Left forelimb (tissue), 1 donor: ENCODE data around the gene FBN1.

Experiments used
- DNase-seq: peaks from one replicate; pipeline ENCODE4 v3.0.0-alpha.2; 2018; ENCODE audit warnings: low spot score

The FBN1 gene

DNA sequence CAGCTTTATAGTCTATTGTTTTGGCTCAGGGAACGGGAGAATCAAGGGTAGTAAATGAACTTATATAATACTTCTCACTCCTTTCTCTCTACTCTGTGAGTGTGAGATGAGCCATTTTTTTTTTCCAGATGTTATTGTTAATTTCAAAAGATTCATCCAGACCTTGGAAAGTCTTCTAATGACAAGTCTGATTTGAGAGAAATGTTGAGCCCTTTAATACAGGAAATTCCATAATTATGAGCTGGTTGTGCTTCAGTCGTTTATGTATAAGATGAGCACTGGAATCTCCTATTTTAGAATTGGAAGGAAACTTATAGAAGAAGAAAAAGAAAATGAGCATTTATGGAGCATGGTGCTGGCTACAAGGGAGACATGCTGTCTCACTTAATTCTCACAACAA, 92.0 kb downstream of the FBN1 start:
- no peak for DNase-seq

DNA sequence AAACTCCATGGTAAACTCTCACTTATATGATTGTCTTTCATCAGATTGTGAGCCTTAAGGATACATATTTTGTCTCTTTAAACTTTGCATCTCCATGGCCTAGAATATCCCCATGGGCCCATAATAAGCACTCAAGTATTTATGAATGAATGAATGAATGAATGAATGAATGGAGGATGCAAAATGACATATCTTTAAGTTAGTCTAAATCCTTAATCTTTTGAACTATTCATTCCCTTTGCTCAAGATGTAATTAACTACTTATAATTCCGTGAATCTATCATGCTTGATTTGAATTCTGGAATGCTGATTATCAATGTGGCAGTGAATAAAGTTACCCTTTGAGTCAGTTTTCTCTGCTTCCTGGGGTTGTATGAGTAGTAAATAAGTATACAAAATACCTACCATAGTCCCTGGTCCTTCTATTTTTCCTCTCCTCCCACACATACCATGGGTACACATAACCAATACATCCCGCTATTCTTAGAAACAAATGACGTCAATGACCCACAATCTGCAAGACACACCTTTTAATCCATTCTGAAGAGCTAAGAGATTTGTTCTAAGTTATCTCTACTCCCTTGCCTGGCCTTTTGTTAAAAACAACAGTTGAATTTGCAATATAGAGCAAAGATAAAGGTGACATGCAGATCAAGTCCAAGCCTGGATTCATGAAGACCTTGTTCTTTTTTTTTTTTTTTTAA, 94.5 kb downstream of the FBN1 start:
- DNase-seq = no peak

DNA sequence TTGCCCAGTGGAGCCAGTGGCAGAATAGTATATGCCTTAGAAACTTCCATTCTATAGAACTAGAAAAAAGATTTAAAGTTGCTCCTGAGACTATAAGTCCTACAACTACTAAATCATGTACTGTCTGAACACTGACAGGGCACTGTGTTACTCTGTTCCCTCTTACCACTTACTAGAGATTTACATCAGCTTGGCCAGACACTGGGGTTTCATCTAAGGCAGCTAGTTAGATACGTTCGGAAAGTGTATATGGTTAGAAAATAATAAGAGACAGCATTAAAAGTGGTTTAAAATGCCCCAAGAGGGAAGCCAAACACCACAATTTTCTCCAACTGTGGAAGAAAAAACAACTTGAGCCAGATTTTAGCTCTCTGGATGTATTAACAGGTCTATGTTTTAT, 97.1 kb downstream of the FBN1 start:
- no peak for DNase-seq

DNA sequence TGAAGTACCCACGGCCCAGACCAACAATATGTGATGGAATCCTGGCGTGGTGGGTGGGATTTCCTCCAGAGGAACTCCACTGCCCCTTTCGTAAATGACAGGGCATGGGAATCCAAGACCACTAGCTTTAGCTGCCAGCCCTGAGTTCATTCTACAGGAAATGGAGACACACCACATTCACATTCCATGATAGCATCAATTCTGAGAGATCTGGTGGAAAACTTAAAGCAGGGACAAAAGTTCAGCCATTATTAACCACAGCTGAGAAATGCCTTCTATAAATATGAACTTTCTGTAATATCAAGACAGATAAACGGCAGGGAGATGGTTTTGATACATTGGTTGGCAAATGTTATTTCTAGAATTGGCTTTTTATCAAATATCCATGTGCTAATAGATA, 98.2 kb downstream of the FBN1 start:
- no peak for DNase-seq

DNA sequence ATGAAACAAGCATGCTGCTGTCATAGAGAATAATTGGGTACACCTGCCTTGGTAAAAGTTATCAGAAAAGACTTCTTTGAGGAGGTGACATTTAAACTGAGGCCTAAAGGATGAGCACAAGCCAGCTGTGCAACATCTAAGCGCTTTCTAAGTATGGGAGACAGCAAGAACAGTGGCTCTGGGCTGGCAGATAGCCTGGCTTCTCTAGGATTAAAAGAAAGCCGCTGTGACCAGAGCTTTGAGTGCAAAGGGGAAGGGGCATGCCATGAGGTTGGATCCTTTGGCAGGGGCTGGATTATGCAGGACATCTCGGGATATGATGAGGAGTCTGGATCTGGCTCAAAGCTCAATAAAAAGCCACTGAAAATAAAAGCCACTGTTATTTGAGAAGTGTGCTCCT, 99.2 kb downstream of the FBN1 start:
- DNase-seq = no peak

DNA sequence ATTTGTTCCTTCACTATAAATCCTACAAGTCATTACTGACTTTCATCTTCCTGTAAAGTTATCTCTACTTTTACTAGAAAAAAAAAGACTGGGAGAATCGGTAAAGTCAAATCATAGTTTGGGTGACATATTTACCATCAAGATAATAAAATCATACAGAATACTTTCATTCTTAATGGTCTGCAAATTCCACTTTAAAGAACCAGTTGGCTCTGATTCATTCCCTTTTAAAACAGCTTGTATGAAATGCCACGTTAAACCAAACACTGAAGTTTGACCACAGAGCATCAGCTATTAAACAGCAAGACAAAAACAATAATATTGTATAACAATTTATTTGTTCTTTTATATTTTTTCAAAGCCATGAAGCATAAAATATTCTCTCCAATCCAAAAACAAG, 100.7 kb downstream of the FBN1 start:
- no peak for DNase-seq

DNA sequence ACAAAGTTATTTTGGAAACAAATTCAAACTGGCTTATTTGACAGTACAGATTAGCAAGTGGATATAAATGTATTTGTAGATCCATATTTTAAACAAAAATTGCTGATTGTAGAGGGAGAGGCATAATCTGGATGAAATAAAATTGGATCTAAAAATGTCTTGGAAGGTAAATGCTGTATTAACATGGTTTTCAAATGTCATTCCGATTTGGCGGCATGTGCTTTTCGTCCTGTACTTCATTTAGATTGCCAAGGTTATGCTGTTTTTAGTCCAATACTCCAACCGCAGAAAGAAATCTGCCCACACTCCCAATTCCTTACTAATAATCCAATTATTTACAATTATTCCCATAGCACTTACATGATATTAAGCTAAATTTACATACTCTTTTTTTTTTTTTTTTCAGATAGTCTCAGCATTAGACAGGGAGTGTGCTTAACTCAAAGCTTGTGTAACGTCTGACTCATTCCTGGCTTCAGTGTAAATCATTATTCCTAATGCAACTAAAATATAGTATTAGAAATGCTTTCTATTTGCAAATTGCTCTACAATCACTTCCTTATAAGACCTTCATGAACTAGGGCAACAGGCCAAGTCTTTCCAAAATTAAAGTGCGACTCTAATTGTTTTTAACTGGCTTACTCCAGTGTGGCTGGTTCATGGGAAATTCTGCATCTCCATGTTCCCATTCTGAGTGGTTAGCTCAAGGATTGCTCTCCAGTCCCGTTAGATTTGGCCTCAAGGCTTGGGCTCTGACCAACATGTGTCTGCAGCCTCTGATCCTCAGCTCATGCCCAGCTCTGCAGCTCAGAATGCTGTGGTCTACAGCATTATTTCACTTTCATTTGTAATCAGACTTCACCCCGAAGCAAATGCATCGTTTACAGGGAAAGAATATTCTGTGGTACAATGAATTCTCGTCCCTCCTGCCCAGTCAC, 103.9 kb downstream of the FBN1 start:
- no peak for DNase-seq

DNA sequence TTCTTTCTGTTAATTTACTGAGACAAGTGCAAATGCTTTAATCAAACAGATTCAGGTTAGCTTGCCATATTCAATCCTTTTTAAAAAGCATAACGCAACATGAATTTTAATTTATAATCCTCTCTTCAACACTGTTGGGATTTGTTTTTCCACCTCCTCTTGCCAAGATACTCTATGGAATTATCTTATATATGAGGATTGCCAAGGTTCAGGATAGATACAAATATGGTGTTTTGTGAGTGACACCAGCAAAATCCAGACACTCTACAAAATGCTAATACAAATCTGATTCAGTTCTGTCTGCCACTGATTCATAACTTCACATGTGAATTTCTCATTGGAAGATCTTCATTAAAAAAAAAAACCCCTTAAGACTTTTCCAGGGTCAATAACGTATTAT, 104.8 kb downstream of the FBN1 start:
- no peak for DNase-seq

DNA sequence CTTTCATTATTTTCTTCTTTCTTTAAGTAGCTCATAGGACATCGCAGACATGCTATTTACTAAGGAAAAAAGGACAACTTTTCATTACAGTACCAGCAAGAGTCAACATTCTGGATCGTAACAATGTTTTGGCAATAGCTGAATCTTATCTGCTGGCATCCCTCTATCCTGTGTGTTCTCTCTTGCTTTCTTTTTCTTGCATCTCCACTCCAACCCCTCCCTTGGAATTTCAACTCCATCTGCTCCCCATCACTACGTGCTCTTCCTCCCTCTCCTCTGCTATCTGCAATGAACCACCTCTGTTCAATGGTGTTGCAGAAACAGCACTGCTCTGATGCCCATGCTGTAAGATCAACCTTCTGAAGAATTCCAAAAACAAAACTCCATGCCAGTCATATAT, 106.6 kb downstream of the FBN1 start:
- DNase-seq = no peak

DNA sequence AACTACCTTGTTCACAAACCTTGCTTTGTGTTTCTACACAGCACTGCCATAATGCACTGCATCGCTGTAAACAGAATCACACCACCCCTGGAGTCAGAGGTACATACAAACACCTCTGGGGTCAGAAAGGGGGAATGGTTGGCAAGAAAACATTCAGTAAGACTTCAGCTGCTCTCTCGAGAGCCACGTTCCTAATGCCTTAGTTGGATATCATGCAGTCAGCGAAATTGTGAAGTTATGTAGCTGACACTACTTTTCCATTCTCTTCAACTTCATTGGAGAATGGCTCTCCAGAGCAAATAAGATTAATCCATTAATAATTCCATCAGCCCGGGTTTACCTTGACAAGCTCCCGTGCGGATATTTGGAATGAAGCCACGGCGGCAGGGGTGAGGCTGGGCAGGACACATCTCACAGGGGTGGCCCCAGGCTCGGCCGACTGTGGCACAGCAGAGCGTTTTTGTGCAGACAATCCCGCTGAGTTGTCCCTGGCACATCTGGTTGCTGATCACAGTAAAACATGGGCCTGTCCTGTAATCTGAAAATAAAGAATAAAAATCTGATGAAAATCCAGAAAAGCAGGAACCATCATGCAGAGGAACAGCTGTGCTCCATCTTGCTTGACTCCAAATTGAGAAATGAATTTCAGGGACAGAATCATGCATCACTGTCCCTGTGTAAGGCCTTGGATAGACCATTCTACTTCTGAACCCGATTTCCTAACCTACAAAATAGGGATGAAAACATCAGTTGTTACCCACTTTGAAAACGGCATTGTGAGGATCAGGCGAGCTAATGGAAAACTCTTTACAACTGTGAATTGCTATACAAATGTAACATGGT, 108.0 kb downstream of the FBN1 start:
- no peak for DNase-seq

DNA sequence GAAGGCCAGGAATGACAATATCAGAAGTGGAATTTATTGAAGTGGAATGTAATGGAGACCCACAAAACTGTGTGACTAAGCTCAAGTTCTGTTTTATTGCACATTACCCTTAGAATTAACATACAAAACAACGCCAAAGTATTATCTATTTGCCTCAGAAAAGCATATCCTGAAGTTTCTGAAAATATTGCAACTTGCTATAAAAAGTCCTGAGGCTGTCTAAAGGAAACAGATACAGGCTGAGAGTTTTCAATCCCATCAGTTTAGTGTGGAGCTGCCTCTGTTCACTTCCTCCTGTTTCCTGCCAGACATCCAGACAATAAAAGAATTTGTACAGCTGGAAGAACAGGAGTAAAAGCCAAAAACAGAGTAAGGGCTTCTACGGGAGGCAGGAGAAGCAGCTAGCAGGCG, 108.8 kb downstream of the FBN1 start:
- DNase-seq = no peak

DNA sequence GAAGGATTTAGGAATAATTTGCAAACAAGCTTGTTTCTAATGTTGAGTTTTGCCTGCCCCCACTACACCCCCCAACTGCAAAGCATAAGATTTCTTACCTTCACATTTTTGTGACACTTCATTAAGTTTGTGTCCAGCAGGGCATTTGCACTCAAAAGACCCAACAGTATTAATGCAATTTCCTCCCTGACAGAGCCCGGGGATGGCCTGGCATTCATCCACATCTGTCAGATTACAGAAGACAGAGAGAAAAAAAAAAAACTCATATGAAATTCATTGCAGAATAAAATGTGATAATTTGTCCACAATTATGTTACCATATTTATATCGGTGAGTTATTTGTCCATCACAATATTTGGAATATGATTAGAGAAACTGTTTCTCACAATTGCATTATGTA, 111.5 kb downstream of the FBN1 start:
- no peak for DNase-seq

DNA sequence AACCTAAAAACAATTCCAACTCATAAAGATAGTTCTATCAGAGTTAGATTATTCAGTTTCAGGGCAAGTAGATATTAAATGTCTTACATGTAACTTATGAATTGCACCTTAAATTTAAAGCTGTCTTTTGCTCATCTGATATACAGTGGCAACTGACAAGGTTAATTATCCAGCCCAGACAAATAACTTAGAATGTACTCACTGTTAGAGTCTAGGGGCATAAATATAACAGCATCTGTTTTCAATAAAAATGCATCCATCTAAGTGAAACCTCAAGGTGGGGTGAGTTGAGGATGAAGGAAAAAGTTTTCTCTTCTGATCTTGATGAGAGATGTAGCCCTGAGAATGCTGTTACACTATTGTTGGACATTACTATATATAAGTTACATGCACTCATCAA, 112.6 kb downstream of the FBN1 start:
- no peak for DNase-seq

DNA sequence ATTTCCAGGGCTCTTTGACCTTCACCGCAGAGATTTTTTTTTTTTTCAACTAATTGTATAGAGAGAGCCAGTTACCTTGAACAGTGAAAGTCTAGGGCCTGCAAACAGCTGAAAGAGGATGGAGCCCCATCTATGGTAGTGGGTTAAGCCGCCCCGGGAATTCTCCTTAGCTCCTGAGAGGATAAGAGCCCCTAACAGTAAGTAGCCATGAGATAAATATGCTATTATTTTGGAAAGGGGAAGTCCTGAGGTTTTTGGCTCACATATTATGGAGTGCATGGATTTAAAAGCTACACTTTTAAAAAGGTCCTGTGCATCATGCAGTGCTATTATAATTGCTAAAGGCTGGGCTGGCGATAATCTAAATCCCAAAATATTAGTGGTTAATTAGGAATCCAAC, 115.0 kb downstream of the FBN1 start:
- no peak for DNase-seq

DNA sequence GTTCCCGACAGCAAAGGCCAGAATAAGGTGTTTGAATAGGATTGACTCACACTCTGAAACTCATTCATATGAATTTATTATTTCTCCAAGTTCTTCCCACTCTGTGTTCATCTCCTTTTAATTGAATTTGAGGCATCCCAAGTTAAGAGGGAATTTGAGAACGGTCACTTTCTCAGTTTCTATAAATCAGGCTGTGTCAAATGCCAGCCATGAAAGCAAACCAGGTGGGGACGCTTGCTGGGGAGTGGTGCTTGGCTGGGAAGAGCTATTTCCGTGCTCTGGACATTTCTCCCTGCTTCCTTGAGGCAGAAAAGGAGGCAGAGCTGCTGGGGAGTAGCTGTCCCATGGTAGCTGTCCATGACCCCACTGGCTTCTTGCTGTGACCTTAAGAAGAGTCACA, 116.6 kb downstream of the FBN1 start:
- DNase-seq = no peak

DNA sequence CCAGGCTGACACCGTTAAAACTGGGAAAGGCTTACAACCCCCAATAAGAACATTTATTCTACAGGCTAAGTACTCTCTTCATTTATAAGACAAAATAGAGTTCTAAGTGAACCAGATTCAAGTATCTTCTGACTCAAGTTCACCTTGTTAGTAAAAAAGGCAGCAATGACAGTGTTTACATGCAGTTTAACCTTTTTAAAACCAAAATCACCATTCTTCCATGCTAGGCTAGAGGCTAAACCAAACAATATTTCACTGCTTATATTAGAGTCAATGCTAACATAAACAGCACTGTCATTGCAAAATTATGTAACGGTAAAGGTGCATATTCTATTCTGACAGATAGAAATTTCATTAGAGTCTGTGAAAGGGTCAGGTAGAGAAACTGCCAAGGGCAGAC, 118.0 kb downstream of the FBN1 start:
- DNase-seq = no peak

DNA sequence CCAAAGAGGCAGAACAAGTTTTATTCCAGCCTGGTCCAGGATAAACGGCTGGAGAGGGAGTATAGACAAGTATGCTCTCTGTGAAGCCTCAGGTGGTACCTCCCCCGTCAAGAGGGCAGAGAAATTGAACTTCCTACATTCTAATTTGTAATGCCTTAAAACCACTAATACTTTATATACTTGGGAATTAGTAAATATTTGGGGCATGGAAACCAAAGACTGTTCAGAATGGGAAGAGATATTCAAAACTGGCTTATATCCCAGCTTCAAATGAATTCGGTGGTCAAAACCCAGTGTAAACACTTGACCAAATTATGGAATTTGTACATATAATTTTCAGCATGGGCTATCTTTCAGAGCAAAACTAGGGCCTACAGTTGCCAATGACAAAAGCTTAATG, 122.6 kb downstream of the FBN1 start:
- DNase-seq = no peak

DNA sequence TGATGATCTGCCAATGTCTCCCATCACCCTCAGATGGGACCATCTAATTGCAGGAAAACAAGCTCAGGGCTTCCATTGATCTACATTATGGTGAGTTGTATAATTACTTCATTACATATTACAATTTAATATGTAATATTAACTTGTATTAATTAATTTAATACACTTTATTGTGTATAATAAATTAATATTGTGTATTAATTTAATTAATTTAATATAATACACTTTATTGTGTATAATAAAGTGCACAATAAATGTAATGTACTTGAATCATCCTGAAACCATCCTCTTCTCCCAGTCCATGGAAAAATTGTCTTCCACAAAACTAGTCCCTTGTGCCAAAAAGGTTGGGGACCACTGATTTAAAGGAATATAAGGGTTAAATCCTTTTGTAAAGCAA, 123.4 kb downstream of the FBN1 start:
- no peak for DNase-seq

DNA sequence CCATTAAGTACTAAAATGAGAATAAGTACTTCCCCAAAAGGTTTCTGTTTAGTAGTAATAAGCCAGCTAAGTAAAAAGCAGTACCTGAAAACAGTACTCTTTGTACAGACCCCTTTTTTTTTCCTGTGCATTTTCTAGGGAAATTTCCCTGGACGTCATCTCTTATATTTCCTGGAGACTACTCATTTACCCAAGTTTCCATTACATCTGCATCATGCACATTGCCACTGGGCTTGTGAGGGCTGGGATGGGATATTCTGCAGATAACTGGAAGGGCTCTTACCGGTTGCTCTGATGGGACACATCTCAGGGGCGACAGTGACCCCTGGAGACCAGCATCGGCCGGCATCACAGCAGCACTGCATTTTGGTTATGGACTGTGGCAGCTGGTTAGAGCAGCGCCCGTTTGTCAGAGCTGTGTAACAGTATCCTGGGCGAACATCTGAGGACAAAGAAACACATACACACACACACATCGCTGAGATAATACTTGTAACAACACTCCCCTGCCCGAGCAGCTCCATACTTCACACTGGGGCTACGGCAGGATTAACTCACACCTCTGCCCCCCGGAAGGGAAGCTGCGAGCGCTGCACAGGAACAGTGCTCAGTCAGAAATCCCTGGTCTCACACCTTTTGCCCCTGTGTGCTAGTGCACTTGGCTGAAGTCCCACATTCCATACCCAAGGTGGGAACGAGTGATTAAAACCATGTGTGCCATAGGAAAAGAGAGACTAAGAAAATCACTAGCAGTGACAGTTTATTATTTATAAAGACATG, 124.9 kb downstream of the FBN1 start:
- no peak for DNase-seq

DNA sequence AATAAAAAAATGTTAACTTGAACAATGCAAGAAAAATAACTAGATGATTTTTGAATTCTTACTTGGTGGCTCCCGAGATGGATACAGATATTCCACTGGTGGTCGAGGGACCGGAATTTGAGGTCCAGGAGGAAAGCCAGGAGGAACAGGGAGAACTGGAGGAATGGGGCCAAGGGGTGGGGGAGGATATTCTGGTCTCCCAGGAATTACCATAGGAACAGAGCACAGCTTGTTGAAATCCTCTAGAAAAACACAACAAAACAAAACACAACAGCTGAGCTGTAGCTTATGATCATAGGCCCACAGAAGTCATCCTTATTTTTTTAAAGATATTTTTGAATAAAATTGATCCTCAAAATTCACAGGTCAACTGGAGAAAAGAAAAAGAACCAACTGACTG, 129.4 kb downstream of the FBN1 start:
- DNase-seq = no peak

DNA sequence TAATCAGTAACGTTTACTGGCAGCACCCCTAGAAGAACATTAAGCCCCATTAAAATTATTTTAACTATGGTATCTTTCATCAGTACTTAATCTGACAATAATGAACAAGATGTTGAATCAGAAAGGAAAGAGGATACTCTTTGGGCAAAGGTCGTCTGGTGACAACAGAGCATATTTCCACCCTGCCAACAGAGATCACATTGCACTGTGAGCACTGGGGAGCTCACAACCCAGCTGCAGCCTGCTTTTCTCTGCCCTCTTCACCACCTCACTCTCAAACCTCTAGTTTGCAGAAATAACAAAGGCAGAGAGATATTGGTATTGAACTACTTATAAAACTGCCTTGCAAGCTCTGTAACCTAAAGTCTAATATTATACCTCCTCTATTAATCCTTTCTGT, 130.0 kb downstream of the FBN1 start:
- no peak for DNase-seq
